Effector CD8-positive, alpha-beta T cell (primary cell): ENCODE data around the gene YIF1A.
"Not testable (repeated sequence)": the region's sequence is repeated elsewhere in the genome, so short reads cannot be mapped to it uniquely, and the experiment has no call there.

ENCODE experiments used
- DNase-seq: peaks from one replicate; lab custom pipeline; 2025; lab: John Stamatoyannopoulos, UW

The YIF1A gene

DNA sequence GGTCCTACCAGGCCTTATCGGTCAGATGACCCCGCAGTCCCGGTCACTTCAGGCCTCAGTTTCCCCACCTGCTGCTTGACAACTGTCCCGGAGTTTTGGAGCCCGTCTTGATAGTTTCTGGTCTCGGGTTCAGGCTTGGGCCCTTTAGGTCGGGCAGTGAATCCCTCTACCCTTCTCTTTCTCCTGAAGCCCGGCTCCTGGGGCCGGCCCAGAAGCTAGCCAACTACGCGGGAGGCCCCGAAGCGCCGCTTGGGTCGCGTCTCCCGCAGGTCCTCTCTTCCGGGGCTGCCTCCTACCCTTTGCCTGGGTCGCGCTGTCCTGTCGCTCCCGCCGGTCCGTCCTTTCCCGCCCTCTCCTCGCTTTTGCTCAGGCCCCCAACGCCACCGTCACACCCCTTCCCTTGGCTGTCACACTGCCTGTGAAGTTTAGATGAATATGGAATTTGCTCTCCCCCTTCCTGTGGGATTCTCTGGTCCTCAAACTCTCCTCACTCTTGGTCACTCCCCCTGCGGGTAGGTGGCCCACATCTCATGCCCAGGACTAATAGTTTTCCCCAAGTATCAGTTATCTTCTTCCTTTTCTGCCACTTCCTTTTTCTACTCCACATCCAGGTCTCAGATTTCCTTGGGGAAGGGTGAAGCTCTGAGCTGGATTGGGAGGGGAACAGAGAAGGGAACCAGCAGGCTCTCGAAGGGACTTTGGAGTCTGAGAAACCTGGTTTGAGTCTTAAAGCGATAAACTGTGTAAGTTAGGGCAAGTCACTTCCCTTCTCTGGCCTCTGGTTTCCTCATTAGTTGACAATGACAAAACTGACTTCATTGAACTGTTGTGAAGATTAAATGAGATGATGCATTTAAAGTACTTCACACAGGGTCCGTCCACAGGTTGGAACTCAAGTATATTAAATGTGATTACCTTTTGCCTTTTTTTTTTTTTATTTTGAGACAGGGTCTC lies 19.7 kb downstream of the YIF1A start:
- no peak for DNase-seq

DNA sequence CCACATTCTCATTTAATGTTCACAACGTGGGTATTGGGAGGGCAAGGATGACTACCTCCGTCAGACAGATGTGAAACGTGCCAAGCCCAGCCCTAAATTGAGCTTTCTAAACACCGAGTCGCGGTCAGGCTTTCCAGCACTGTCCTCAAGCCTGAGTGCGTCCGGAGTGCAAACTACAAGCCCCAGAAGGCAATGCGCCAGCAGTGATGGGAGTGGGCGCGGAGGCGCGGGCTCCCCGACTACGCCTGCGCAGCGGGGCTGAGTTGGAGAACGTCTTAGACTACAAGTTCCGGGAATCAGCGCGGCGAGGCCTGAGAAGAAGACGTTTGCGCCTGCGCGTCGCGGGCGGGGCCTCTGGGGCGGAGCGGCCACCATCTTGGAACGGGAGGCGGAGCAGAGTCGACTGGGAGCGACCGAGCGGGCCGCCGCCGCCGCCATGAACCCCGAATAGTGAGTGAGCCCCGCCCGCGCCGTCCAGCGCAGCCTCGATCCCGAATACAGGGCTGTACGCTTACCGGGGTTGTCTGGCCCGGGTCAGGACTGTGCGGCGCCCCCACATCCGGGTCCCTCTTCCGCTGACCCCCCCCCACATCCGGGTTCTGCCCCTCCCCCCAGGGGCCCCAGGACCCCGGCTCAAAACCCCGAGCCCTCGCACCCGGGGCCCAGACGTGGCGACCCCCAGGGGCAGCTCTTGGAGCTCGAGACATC lies 20.5 kb downstream of the YIF1A start, which contains the start of gene RAB1B:
TSS of gene RAB1B (plus strand) at position 396 of the 708 bp plus-strand sequence. CDS start at position 437, 41 bp downstream.
- DNase-seq: peak; percentile 100

DNA sequence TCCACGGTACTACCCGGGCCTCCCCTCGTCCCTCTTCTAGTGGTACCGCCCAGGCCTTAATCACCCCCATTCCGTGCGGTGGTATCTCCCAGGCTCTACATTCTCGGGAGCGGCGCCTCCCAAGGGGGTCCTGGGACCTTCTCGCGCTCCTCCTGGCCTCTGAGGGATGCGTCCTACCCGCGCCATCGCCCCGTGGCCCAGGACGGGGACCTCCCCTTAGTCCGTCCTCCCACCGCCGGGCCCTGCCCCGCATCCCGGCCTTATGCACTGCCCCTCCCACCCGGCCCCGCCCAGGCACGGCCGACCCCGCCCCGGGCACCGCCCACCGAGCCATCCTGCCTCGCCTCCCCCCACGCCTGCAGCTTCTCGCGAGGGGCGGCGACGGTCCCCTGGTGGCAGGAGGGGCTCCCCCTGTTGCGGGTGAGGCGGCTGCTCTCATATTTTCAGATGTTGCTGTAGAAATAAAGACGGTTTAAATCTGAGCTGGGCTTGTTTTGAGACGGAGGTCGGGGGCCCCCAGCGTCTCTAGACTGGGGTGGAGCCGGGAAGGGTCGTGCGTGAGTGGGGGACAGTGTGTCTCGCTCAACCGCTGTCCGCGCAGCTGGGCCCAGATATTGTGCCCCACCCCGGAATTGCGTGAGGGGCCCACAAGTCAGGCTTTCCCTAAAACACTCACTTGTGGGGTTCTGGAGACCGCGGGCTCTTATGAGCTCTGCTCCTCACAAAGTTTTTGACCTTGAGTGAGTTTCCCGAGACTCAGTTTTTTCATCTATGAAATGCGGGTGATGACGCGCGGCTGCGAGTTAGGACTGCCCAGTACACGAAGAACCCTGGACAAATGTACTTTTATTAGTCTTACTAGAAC lies 21.3 kb downstream of the YIF1A start:
- DNase-seq: peak; percentile 85

DNA sequence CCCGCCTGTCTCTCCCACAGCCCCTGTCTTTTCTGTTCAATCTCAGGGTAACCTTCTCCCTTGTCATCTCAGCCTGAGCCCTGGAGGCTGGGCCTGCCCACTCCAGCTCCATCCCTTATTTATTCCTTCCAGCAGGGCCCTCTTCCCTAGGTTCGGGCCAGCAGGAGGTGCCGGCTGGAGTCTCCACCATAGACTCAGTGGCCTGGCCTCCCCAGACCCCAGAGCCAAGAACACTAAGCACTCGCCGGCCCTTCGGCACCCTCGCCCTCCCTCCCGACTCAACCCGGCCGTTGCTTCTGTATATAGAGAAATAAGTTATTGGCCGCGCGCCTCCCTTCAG lies 21.9 kb downstream of the YIF1A start:
- DNase-seq: no peak

DNA sequence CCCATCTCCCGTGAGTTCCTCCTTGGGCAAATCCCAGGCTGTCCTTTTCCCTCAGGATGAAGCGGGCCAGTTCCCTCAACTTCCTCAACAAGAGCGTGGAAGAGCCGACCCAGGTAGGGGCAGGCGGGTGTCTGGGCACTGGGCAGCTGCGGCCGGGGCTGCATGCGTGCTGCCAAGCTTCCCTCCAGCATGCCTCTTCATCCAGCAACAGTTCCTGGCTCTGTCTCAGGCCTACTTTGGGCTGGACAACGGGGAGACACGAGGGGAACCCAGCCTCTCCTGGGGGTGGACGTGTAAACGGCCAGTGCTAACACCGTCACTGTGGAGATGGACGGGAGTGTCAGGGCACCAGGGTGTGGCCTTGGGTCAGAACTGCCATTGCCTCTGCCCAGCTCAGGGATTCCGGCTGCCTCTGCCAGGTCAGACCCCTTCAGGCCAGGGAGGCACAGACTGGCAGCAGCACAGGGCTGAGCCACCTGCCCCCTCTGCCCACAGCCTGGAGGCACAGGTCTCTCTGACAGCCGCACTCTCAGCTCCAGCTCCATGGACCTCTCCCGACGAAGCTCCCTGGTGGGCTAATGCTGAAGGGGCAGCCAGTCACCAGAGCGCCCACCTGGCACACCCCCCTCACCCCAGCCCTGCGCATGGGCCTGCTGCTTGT lies 22.4 kb downstream of the YIF1A start:
- DNase-seq: no peak

DNA sequence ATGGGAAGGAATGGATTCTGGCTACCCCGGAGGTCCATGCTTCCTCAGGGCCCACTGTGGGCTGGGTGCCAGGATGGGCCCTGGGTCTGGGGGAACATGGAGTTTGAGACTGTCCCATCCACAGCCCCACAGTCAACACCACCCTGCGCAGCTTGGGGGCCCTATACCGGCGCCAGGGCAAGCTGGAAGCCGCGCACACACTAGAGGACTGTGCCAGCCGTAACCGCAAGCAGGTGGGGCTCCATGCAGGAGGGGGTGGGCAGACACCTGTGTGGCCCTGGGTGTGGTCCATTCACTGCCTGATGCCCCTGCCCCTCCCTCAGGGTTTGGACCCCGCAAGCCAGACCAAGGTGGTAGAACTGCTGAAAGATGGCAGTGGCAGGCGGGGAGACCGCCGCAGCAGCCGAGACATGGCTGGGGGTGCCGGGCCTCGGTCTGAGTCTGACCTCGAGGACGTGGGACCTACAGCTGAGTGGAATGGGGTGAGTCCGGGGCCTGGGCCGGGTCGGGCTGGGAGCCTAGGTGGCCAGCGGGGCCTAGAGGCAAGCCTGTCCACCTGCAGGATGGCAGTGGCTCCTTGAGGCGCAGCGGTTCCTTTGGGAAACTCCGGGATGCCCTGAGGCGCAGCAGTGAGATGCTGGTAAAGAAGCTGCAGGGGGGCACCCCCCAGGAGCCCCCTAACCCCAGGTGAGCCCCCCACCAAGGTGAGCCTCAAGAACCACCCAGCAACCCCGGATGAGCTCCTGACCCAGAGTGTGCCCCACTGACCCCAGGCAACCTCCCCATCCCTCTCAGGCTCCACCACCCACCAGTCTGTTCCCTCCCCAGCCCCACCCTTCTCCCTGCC lies 23.2 kb downstream of the YIF1A start:
- no peak for DNase-seq

DNA sequence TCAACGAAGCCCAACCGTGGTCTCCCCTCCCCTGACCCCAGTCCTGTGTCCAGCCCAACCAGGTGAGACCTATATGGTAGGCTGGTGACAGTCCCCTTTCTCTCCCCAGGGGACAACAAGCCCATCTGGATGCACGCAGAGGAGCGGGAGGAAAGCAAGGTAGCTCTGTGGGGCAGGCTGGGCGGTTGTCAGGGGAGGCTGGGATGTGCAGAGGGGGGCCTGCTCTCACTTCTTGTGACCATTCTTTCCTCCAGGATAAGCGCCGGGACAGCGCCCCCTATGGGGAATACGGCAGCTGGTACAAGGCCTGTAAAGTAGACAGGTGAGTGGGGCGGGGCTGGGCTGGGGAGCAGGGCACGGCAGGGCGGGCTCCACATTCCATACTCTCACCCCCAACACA lies 24.0 kb downstream of the YIF1A start:
- DNase-seq: peak; percentile 31

DNA sequence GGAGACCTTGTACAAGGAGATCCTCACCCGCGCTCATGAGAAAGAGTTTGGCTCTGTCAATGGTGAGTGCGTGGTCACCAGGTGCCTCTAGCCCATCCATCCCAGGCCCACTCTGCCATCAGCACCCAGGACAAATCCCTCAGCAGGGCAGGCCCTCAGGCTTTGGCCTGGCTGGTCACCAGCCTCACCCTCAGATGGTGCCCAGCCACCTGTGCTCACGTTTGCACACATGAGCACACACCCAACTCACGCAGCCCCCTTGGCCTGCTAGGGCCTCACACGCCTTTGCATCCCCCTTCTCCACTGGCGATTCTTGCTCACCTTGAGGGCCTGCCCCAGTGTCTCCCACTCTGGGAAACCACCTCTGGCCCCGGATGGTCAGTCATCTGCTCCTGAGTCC lies 24.6 kb downstream of the YIF1A start:
- no peak for DNase-seq

DNA sequence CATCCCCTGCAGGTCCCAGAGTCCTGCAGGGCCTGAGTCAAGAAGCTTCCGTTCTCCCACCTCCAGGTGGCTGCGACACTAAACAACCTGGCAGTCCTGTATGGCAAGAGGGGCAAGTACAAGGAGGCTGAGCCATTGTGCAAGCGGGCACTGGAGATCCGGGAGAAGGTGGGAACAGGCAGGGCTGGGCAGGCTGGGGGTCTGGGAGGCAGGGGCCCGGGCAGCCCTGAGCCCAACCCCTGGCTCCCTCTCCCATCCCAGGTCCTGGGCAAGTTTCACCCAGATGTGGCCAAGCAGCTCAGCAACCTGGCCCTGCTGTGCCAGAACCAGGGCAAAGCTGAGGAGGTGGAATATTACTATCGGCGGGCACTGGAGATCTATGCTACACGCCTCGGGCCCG lies 25.2 kb downstream of the YIF1A start:
- no peak for DNase-seq

DNA sequence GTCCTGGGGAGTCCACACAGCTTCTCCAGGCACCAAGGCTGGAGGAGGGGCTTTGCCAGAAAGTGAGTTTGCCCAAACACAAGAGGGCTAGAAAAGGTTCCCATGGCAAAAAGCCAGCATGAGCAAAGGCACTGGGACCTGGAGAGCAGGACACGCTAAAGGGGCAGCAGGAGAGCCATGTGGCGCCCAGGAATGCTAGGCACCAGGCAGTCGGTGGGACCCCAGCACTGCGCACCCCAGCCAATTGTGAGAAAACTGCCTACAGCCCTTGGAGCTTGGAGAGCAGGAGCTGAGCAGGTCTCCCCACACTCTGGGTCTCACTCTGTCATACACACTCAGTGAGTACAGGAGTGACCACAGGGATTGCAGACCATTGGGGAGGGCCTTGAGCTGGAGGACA lies 25.7 kb downstream of the YIF1A start:
- no peak for DNase-seq

DNA sequence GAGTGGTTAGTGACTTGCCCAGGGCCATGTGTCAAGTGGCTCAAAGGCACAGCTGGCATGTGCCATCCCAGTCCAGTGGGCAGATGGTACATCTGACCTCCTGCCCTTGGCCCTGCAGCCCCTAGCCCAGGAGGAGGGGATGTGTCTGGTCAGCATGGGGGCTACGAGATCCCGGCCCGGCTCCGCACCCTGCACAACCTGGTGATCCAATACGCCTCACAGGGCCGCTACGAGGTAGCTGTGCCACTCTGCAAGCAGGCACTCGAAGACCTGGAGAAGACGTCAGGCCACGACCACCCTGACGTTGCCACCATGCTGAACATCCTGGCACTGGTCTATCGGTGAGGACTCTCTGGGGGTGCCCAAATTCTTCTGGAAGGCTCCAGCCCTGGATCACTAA lies 26.2 kb downstream of the YIF1A start:
- no peak for DNase-seq

DNA sequence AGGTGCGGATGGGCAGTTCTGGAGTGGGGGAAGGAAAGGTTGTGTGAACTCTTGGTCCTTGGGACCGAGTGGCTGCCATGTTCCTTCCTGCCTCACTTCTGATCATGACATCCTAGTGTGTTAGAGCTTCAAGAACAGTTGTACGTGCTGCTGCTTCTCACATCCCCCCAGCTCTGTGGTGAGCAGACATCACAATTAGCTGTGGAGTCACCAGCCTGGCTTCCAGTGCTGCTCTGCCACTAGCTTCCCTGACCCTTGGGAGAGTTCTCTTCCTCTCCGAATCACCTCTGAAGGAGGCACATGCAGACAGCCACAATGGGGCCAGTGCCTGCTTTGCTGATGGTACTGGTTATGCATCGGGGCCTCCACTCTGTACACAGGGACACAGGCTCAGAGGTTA lies 26.8 kb downstream of the YIF1A start:
- DNase-seq: no peak

DNA sequence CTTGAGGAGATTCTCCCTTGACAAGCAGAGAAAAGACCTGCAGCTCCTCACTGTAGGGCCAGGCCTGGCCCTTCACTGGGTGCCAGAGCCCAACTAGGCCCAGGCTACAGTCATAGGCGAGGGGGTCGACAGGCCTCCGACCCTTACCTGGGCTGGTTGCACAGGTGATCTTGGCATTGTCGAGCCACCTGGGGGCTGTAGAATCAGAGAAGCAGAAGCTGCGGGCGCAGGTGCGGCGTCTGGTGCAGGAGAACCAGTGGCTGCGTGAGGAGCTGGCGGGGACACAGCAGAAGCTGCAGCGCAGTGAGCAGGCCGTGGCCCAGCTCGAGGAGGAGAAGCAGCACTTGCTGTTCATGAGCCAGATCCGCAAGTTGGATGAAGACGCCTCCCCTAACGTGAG lies 27.4 kb downstream of the YIF1A start:
- no peak for DNase-seq

DNA sequence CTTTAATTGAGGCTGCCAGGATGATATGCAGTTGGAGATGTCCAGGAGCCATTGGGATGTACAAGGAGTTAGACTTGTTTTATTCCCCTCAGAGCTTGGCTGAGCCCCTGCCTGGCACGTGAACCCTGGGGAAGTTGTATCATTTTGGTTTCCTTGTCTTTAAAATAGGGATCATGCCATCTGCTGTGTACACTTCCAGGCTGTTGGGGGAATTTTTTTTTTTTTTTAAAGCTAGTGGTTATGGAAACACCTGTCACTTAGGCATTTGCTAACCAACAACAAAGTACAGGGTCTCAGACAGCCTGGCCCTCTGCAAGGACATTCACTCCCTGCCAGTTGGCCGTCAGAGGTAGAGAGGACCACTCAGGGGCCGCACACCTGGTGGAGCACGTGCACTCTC lies 29.0 kb downstream of the YIF1A start:
- no peak for DNase-seq

DNA sequence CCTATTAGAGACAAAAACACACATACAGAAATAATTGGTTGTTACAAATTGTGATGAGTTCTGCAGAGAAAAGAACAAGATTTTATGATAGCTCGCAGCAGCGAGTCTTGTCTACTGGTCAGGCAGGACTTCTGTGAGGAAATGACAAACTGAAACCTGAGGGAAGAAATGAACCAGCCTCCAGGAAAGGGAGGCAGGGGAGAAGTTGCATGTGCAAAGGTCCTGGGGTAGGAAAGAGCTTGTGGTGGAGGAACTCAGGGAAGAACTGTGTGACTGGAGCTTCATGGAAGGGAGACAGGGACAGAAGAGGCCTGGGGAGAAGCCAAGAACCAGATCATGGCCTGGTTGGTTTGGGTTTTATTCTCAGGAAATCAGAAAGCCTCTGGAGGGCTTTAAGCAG lies 29.7 kb downstream of the YIF1A start:
- no peak for DNase-seq

DNA sequence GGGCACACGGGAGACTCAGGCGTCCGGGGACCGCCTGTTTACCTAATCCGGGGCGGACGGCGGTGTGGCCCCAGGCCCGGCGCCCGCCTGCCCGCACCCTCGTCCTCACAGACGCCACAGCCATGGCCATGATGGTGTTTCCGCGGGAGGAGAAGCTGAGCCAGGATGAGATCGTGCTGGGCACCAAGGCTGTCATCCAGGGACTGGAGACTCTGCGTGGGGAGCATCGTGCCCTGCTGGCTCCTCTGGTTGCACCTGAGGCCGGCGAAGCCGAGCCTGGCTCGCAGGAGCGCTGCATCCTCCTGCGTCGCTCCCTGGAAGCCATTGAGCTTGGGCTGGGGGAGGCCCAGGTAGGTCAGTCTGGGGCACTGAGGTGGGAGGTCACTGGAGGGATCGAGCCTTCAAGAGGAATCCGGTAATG lies 30.5 kb downstream of the YIF1A start:
- DNase-seq: no peak

DNA sequence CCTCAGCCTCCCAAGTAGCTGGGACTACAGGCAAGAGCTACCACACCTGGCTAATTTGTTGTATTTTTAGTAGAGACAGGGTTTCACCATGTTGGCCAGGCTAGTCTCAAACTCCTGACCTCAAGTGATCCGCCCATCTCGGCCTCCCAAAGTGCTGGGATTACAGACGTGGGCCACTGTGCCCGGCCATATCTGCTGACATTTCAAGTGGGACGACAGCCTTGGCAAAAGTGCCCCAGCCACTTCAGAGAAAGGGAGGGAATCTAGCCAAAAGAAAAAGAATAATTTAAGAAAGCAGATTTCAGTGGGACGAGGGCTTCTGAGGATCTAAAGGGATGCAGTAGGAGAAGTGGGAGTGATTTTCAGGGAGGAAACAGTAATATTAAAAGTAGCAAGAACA lies 35.9 kb downstream of the YIF1A start:
- DNase-seq: not testable (repeated sequence)

DNA sequence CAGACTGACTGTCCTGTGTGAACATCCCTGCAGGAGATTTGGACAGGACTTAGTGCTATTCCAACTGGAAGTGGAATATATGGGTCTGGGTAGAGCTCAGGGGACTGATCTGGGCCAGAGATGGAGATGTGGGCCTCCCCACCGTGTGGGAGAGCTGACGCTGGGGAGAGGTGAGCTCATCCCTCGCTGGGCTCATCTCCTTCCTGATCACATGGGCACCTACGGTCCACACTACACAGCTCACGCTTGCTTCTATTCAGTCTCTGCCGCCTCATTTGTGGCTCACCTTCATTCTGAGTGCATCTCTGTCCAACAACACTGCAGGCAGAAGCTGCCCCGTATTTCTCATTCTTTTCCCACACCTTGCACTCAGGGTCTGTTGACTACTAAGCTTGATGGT lies 37.1 kb downstream of the YIF1A start:
- no peak for DNase-seq

DNA sequence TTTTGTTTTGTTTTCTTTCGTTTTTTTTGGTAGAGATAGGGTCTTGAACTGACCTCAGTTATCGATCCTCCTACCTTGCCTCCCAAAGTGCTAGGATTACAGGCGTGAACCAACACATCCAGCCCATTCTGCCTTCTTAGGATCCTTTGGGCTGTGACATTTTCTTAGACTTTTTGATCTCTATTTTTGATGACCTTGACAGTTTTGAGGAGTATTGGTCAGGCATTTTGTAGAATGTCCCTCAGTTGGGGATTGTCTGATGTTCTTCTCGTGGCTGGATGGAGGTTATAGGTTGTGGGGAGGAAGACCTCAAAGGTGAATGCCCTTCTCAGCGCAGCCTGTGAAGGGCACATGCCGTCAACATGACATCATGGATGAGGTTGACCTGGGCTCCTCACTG lies 40.0 kb downstream of the YIF1A start:
- DNase-seq: no peak

DNA sequence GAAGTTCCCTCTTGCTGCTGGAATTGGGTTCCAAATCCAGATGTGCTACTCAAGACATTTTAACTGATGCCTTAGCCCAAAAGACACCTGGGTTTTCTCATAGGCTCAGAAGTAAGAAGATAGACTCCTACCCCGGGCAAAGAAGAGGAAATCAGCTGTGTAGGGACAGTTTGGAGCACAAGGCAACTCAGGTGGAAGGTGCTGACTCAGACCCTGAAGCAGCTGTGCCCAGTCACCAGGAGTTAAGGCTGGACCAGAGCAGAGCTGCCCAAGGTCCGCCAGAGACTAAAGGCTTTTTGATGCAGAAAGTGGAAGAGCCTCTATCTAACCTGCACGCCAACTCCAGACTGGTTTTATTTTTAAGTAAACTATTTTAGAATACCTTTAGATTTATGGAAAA lies 41.1 kb downstream of the YIF1A start:
- DNase-seq: no peak

DNA sequence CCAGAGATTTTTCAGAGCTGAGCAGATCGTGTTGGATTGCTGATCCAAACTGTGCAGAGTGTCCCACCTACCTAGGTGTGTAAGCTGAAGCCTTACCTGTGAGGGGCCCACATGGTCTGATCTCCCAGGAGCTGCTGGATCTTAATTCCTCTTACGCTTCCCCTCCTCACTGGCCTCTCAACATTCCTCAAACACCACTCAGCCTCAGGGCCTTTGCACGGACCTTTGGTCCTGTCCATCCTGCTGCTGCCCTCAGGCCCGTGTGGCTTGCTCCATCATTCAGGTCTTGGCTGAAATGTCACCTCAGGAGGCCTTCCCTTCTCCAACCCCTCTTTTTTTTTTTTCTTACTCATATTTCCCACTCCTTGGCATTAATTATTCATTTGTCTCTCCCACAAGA lies 41.6 kb downstream of the YIF1A start:
- no peak for DNase-seq
